AG20443 (cell line): ENCODE results near the gene WDR90.

ENCODE experiments used
- DNase-seq: peaks from one replicate; pipeline ENCODE4 v3.0.0; 2012; ENCODE audit warnings: low spot score, mixed read lengths

Gene WDR90

GRCh38 chr16:660459-661183 lies 11.5 kb downstream of the WDR90 start:
- DNase-seq = peak; percentile 98

GRCh38 chr16:661184-661821 lies 12.1 kb downstream of the WDR90 start:
- DNase-seq = no peak

- no peak for DNase-seq
Observed at GRCh38 chr16:662095-662494, 12.9 kb downstream of the WDR90 start.

GRCh38 chr16:662597-662996 lies 13.4 kb downstream of the WDR90 start:
- DNase-seq = no peak

- DNase-seq = no peak
Observed at GRCh38 chr16:666572-666971, 17.4 kb downstream of the WDR90 start.

- DNase-seq = no peak
Observed at GRCh38 chr16:667113-667779, 18.1 kb downstream of the WDR90 start.

GRCh38 chr16:667780-668518 lies 18.8 kb downstream of the WDR90 start, which contains the start of gene RHOT2:
TSS of gene RHOT2 (plus strand) at chr16:668132. CDS start at chr16:668200, 68 bp downstream.
- DNase-seq = peak; percentile 94

GRCh38 chr16:668519-669171 lies 19.5 kb downstream of the WDR90 start:
- no peak for DNase-seq

- DNase-seq = no peak
Observed at GRCh38 chr16:669666-670065, 20.5 kb downstream of the WDR90 start.

- no peak for DNase-seq
Observed at GRCh38 chr16:670485-671352, 21.6 kb downstream of the WDR90 start.

GRCh38 chr16:671353-672131 lies 22.4 kb downstream of the WDR90 start:
- DNase-seq = no peak

- DNase-seq = no peak
Observed at GRCh38 chr16:672371-672770, 23.2 kb downstream of the WDR90 start.

GRCh38 chr16:672851-673250 lies 23.7 kb downstream of the WDR90 start:
- no peak for DNase-seq

- DNase-seq = no peak
Observed at GRCh38 chr16:673399-673991, 24.3 kb downstream of the WDR90 start.

- no peak for DNase-seq
Observed at GRCh38 chr16:674214-674881, 25.2 kb downstream of the WDR90 start.

- DNase-seq = peak; percentile 60
Observed at GRCh38 chr16:674968-675883, 26.1 kb downstream of the WDR90 start, which contains the start of gene RHBDL1. TSS of gene RHBDL1 (plus strand) at chr16:675671. CDS start at chr16:675791, 120 bp downstream.

GRCh38 chr16:675884-676564 lies 26.9 kb downstream of the WDR90 start:
- DNase-seq = no peak
